Measurements from ENCODE around the gene CDC42BPB.

Gene CDC42BPB

GRCh38 chr14:103006991-103007520 is 50.3 kb downstream of the CDC42BPB start:
- H3K4me3 ChIP-seq (ENCODE audit: low read length) = no peak overlapping the region
- no peak for TF ChIP-seq CTCF (IDR thresholded peaks at IDR 0.05; ENCODE audit: insufficient read depth, low read depth, low read length, missing control alignments)
- DNase-seq (ENCODE audit: low read depth) = no peak

- TF ChIP-seq CTCF (IDR thresholded peaks at IDR 0.05; ENCODE audit: insufficient read depth, low read depth, low read length, missing control alignments) = no peak
- no peak for DNase-seq (ENCODE audit: low read depth)
- H3K4me3 ChIP-seq (ENCODE audit: low read length) = no peak overlapping the region
Measured at GRCh38 chr14:103006106-103006505, 51.2 kb downstream of the CDC42BPB start.

GRCh38 chr14:103003850-103004249 is 53.5 kb downstream of the CDC42BPB start:
- no peak for DNase-seq (ENCODE audit: low read depth)
- TF ChIP-seq CTCF (IDR thresholded peaks at IDR 0.05; ENCODE audit: insufficient read depth, low read depth, low read length, missing control alignments) = no peak
- no peak overlapping the region for H3K4me3 ChIP-seq (ENCODE audit: low read length)

GRCh38 chr14:103003351-103003615 is 54.1 kb downstream of the CDC42BPB start:
- TF ChIP-seq CTCF (IDR thresholded peaks at IDR 0.05; ENCODE audit: insufficient read depth, low read depth, low read length, missing control alignments) = no peak
- H3K4me3 ChIP-seq (ENCODE audit: low read length) = no peak overlapping the region
- DNase-seq (ENCODE audit: low read depth) = no peak

GRCh38 chr14:103002578-103003350 is 54.6 kb downstream of the CDC42BPB start:
- TF ChIP-seq CTCF (IDR thresholded peaks at IDR 0.05; ENCODE audit: insufficient read depth, low read depth, low read length, missing control alignments) = no peak
- H3K4me3 ChIP-seq (ENCODE audit: low read length) = no peak overlapping the region
- DNase-seq (ENCODE audit: low read depth) = no peak

- DNase-seq (ENCODE audit: low read depth) = no peak
- no peak for TF ChIP-seq CTCF (IDR thresholded peaks at IDR 0.05; ENCODE audit: insufficient read depth, low read depth, low read length, missing control alignments)
- no peak overlapping the region for H3K4me3 ChIP-seq (ENCODE audit: low read length)
Measured at GRCh38 chr14:103001651-103002396, 55.5 kb downstream of the CDC42BPB start.
